MM.1S (cell line): ENCODE measurements around the gene LMF1.

Experiments
- DNase-seq: peaks from one replicate; pipeline ENCODE4 v3.0.0-alpha.2; 2015
- H2AFZ ChIP-seq: fragments of 300-600 bp; sonication (generic); 2 replicates; pipeline ENCODE4 v1.6.0; 2016; ENCODE audit warnings: antibody characterized with exemption, low read length
- H3F3A ChIP-seq: fragments of 300-600 bp; sonication (generic); 2 replicates; pipeline ENCODE4 v1.6.1; 2016; ENCODE audit warnings: mild to moderate bottlenecking, antibody characterized with exemption, low read length, moderate library complexity, mixed read lengths; ENCODE audit not compliant: insufficient read depth
- H3K27ac ChIP-seq: fragments of 300-600 bp; sonication (generic); 2 replicates; pipeline ENCODE4 v1.5.1; 2016; ENCODE audit warnings: mild to moderate bottlenecking, low read length
- H3K27me3 ChIP-seq: fragments of 300-600 bp; sonication (generic); replicated peaks from 2 replicates; pipeline ENCODE4 v1.6.0; 2016; ENCODE audit warnings: low read length; ENCODE audit not compliant: insufficient read depth
- H3K36me3 ChIP-seq: fragments of 300-600 bp; sonication (generic); replicated peaks from 2 replicates; pipeline ENCODE4 v1.6.1; 2016; ENCODE audit warnings: mild to moderate bottlenecking, low read length, mixed read lengths; ENCODE audit not compliant: insufficient read depth
- H3K4me1 ChIP-seq: fragments of 300-600 bp; sonication (generic); 2 replicates; pipeline ENCODE4 v1.6.1; 2016; ENCODE audit warnings: low read length, mixed read lengths
- H3K4me2 ChIP-seq: fragments of 300-600 bp; sonication (generic); 2 replicates; pipeline ENCODE4 v1.6.0; 2016; ENCODE audit warnings: low read depth, low read length
- H3K4me3 ChIP-seq: fragments of 300-600 bp; sonication (generic); 2 replicates; pipeline ENCODE4 v1.5.1; 2016; ENCODE audit warnings: low read length, mixed read lengths
- H3K79me2 ChIP-seq: fragments of 300-600 bp; sonication (generic); 2 replicates; pipeline ENCODE4 v1.6.1; 2016; ENCODE audit warnings: mixed run types, low read length, mixed read lengths
- H3K9ac ChIP-seq: fragments of 300-600 bp; sonication (generic); 2 replicates; pipeline ENCODE4 v1.6.1; 2016; ENCODE audit warnings: low read length, mixed read lengths
- H3K9me2 ChIP-seq: fragments of 300-600 bp; sonication (generic); replicated peaks from 2 replicates; pipeline ENCODE4 v1.6.1; 2016; ENCODE audit warnings: mild to moderate bottlenecking, low read length, mixed read lengths; ENCODE audit not compliant: insufficient read depth
- H3K9me3 ChIP-seq: fragments of 300-600 bp; sonication (generic); replicated peaks from 2 replicates; pipeline ENCODE4 v1.6.1; 2016; ENCODE audit warnings: mild to moderate bottlenecking, low read length, mixed read lengths; ENCODE audit not compliant: insufficient read depth
- H4K20me1 ChIP-seq: fragments of 300-600 bp; sonication (generic); 2 replicates; pipeline ENCODE4 v1.6.1; 2016; ENCODE audit warnings: mild to moderate bottlenecking, low read length, moderate library complexity, mixed read lengths; ENCODE audit not compliant: insufficient read depth
- EZH2 ChIP-seq: fragments of 300-600 bp; sonication (generic); optimal IDR thresholded peaks from 2 replicates; pipeline ENCODE3; 2017; ENCODE audit warnings: low read depth, mild to moderate bottlenecking, antibody characterized with exemption, low read length, mixed read lengths
- EZH2phosphoT487 ChIP-seq: fragments of 300-600 bp; sonication (generic); IDR thresholded peaks from 2 replicates; pipeline ENCODE4 v1.6.1; 2018; ENCODE audit warnings: antibody characterized with exemption, low read length
- TF ChIP-seq, protein P1 (sequence below): fragments of 300-600 bp; sonication (generic); IDR thresholded peaks from 2 replicates; pipeline ENCODE4 v1.5.1; 2016; ENCODE audit warnings: antibody characterized with exemption, low read length, mixed read lengths

LMF1 gene

GRCh38 chr16:879986-880385 is 90.8 kb downstream of the LMF1 start:
- no peaks in the 10 kb centered on the region for H3F3A ChIP-seq
- H2AFZ ChIP-seq, result no peak overlapping the region
- H3K9me2 ChIP-seq, result no peaks in the 10 kb centered on the region
- TF ChIP-seq, protein P1, sequence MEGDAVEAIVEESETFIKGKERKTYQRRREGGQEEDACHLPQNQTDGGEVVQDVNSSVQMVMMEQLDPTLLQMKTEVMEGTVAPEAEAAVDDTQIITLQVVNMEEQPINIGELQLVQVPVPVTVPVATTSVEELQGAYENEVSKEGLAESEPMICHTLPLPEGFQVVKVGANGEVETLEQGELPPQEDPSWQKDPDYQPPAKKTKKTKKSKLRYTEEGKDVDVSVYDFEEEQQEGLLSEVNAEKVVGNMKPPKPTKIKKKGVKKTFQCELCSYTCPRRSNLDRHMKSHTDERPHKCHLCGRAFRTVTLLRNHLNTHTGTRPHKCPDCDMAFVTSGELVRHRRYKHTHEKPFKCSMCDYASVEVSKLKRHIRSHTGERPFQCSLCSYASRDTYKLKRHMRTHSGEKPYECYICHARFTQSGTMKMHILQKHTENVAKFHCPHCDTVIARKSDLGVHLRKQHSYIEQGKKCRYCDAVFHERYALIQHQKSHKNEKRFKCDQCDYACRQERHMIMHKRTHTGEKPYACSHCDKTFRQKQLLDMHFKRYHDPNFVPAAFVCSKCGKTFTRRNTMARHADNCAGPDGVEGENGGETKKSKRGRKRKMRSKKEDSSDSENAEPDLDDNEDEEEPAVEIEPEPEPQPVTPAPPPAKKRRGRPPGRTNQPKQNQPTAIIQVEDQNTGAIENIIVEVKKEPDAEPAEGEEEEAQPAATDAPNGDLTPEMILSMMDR, result no peak
- TF ChIP-seq EZH2phosphoT487, result no peak
- TF ChIP-seq EZH2, result no peak
- no peaks in the 10 kb centered on the region for H3K4me1 ChIP-seq
- no peak overlapping the region for H3K27ac ChIP-seq
- no peak overlapping the region for H3K9ac ChIP-seq
- peaks cover 96% of the 10 kb centered on the region for H3K27me3 ChIP-seq
- no peaks in the 10 kb centered on the region for H3K79me2 ChIP-seq
- no peaks in the 10 kb centered on the region for H3K9me3 ChIP-seq
- DNase-seq, result no peak
- no peaks in the 10 kb centered on the region for H3K36me3 ChIP-seq
- no peaks in the 10 kb centered on the region for H4K20me1 ChIP-seq
- no peak overlapping the region for H3K4me2 ChIP-seq
- H3K4me3 ChIP-seq, result no peak overlapping the region

GRCh38 chr16:879461-879861 is 91.3 kb downstream of the LMF1 start:
- Histone ChIP-seq H3K27ac (no peak overlapping the region), H3K4me2 (no peak overlapping the region)
- no peak for TF ChIP-seq EZH2phosphoT487
- no peak for TF ChIP-seq EZH2
- TF ChIP-seq, protein P1, result no peak

DNA sequence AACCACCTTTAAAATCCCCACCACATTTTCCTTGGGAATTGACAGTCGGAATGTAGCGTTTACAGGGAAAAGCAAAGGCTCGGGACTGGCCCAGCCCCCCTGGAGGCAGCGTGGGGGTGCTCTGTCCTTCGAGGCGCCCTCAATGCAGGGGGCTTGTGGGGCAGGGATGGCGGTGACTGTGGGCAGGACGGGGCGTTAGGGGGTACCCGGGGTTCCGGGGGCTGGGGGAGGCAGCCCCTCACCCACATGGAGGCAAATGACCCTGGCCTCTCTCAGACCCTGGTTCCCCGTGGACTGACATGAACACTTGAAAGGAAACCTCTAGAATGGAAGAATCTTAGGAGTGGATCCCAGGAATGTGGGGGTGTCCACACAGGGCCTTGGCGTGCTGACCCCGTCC is 91.9 kb downstream of the LMF1 start:
- H3K9ac ChIP-seq, result no peak overlapping the region
- H3K4me1 ChIP-seq, result no peaks in the 10 kb centered on the region
- H3K9me2 ChIP-seq, result no peaks in the 10 kb centered on the region
- no peak overlapping the region for H2AFZ ChIP-seq
- no peaks in the 10 kb centered on the region for H4K20me1 ChIP-seq
- no peak overlapping the region for H3K27ac ChIP-seq
- TF ChIP-seq EZH2, result no peak
- no peak for TF ChIP-seq EZH2phosphoT487
- TF ChIP-seq, protein P1, result no peak
- no peaks in the 10 kb centered on the region for H3K79me2 ChIP-seq
- H3K36me3 ChIP-seq, result no peaks in the 10 kb centered on the region
- DNase-seq, result no peak
- no peak overlapping the region for H3K4me2 ChIP-seq
- no peaks in the 10 kb centered on the region for H3F3A ChIP-seq
- H3K9me3 ChIP-seq, result no peaks in the 10 kb centered on the region
- no peak overlapping the region for H3K4me3 ChIP-seq
- H3K27me3 ChIP-seq, result peaks cover 94% of the 10 kb centered on the region

More at GRCh38 chr16:879461-879861, 91.3 kb downstream of the LMF1 start:
- Histone ChIP-seq H3K4me1 (no peaks in the 10 kb centered on the region), H3K27me3 (peaks cover 96% of the 10 kb centered on the region), H2AFZ (no peak overlapping the region), H3K36me3 (no peaks in the 10 kb centered on the region), H3F3A (no peaks in the 10 kb centered on the region), H4K20me1 (no peaks in the 10 kb centered on the region), H3K79me2 (no peaks in the 10 kb centered on the region), H3K9ac (no peak overlapping the region), H3K9me3 (no peaks in the 10 kb centered on the region), H3K4me3 (no peak overlapping the region), H3K9me2 (no peaks in the 10 kb centered on the region)
- DNase-seq, result no peak
